GM19239 (cell line): ENCODE measurements around the gene GALNT18.

ENCODE experiments used
- DNase-seq: peaks from one replicate; pipeline ENCODE4 v3.0.0; 2011; ENCODE audit warnings: low spot score; ENCODE audit not compliant: insufficient read length
- FAIRE-seq: peaks from 2 replicates; lab custom pipeline; 2011; peaks lifted over from hg19 to GRCh38; lab: Jason Lieb, UNC

GALNT18 gene

DNA sequence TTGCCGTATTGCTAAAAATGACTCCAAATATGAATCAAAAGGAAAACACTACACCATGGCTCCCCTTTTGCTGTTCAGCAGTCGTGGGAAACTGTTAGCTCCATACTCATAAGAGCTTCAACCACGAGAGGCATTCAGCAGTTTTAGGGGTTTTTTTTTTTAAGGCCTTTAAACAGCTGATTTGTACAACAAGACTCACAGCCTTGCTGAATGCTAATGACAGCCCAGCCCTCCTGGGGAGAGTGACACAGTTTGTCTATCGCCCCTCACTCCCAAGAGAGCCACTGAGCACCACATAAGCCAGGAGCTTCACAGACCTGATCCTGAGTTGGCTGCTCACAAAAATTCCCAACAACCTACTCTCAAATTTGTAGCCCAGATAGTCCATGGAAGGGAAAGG is 32.4 kb downstream of the GALNT18 start:
- FAIRE-seq: no peak
- no peak for DNase-seq

DNA sequence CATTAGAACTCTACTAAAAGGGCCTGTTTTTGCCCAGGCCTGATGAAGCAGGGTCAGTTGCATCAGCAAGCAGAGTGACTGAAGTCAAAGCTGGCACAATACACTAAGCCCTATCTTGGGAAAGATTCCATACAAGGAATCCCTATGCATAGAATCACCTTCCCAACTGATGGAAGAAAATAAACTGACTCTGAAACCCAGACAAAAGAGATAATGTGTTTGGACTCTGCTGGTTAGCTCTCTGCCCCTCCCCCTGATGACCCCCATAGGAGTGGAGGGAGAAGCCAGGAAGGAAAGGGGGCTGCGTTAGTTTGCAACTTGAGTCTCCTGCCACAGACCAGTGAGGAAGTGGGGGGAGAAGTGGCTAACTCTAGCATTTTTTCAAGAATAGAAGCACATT is 32.9 kb downstream of the GALNT18 start:
- DNase-seq: no peak
- no peak for FAIRE-seq

DNA sequence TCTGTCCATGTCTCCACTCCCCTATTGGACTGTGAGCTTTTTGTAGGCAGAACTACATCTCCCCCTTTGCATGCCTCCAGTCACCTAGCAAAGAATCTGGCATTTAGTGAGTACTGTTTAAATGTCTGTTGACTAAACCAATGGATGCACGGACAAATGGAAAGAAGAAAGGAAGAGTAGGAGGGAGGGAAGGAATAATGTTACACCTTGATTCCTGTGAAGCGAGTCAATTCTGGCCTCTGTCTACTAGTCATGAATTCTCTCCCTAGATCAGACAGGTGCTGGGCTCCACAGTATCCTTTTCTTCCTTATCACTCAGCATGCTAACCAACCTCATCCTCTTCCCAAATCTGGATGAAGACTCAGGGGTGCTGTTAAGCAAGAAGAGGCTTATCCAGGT is 33.6 kb downstream of the GALNT18 start:
- DNase-seq: no peak
- no peak for FAIRE-seq

- DNase-seq: no peak
Measured at GRCh38 chr11:11587122-11587521, 34.7 kb downstream of the GALNT18 start.

GRCh38 chr11:11586465-11586864 is 35.3 kb downstream of the GALNT18 start:
- FAIRE-seq (no peak), DNase-seq (no peak)

More at GRCh38 chr11:11587122-11587521, 34.7 kb downstream of the GALNT18 start:
- no peak for FAIRE-seq

DNA sequence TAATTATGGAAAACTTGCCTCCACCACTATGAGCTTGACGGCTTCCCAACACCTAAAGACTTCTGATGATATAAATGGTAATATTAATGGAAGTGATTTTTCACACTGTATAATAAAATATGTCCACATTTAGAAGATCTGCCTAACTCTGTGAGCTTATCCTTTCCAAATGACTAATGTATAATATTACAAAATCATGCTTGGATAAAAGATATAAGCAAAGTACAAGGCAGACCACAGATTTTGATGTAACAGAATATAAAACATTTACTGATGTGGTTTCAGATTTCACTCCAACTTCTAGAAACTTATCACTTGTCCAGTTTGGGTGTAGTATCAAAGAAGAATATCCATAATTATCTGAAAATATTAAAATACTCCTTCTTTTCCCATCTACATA is 36.9 kb downstream of the GALNT18 start:
- DNase-seq: no peak
- no peak for FAIRE-seq

DNA sequence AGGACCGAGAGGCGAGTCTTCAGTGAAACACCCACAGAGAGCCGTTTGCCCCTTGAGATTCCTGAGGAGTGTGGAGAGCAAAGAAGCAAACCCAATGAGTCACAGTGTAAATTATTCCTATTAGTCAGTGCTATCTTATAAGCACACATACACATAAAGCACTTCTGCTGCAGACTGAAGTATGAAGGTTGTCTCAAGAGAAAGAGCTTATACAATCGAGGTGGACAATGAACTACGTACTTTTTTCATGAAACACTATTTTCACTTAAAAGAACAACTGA is 37.3 kb downstream of the GALNT18 start:
- no peak for DNase-seq
- FAIRE-seq: no peak

GRCh38 chr11:11583801-11584529 is 37.8 kb downstream of the GALNT18 start:
- no peak for FAIRE-seq
- DNase-seq: no peak

GRCh38 chr11:11582011-11582701 is 39.6 kb downstream of the GALNT18 start:
- DNase-seq (no peak), FAIRE-seq (no peak)

DNA sequence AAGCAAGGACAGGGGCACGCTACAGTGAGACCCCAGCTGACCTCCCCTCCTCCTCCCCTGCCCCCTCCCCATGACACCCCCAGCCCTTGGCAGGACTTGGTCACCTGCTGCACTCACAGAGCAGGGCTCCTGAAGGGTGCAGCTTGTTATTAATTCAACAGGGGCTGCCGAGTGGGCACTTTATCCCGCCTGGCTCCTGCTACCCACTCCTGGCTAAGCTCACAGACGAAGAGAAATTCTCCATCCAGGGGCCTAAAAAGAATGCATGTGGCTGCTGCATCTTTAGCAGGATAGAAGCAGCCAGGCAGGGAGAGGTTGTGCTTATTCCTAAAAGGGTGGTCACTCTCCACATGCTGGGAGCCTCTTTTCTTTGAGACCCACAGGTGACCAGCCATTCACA is 40.3 kb downstream of the GALNT18 start:
- no peak for DNase-seq
- no peak for FAIRE-seq

GRCh38 chr11:11580841-11581411 is 40.9 kb downstream of the GALNT18 start:
- DNase-seq (no peak), FAIRE-seq (no peak)

DNA sequence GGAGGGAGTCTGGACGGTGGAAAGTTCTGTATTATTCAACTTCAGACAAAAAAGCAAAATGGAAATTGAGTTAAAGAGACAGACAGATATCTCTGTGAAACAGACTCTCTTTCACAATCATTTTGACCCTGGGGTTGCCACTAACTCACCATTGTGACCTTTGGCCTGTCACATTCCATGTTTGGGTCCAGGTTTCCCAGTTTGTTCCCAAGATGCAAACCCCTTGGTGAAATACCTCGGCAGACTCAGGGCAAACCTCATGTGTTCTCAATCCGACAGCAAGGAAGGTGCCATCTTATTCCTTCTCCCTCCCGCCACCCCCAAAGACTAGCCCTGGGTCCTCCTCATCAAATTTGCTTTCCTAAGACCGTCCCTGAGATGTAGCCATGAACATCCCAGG is 41.8 kb downstream of the GALNT18 start:
- FAIRE-seq (no peak), DNase-seq (no peak)

GRCh38 chr11:11579012-11579988 is 42.5 kb downstream of the GALNT18 start:
- no peak for FAIRE-seq
- DNase-seq: no peak

DNA sequence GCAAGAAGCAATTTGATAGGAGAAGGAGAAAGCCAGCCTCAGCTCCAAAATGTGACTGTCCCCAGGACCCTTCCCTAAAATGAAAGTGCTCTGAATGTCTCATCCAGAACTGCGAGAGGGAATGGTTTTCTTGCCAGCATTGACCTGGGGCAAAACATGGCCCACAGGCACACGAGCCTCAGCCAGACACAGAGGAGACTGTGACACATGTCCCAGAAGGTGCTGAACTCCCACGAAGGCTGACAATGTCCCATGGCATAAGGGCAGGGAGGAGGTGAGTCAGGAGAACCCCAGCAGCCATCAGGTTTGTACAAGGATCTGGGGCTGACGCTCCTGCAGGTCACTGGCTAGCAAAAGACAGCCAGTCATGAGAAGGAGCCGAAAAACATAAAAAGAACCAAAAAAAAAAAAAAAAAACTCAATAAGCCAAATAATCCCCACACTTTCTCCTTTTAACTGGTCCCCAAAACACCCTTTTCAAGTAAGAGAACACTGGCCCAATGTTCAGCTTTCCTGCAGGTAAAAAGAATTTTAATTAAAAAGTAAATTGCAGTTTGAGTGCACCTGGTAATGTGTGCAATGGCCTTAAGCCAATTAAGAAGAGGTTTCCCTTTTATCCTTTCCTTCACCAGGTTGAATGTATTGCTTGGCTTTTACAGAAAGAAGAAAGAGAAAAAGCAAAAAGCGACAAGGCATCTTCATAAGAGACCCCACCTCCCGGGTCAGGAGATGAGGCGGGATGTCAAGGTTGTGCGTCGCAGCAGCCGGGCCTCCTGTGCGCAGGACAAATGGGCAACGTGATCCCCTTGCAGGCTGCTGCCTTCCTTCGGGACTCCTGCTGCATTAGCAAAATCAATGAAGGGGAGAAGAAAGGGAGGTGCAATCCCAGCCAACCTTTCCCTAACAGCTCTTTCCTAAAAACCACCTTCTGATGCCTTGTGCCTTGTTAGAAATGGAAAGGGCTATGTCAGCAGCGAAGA is 43.6 kb downstream of the GALNT18 start:
- FAIRE-seq (no peak), DNase-seq (no peak)

DNA sequence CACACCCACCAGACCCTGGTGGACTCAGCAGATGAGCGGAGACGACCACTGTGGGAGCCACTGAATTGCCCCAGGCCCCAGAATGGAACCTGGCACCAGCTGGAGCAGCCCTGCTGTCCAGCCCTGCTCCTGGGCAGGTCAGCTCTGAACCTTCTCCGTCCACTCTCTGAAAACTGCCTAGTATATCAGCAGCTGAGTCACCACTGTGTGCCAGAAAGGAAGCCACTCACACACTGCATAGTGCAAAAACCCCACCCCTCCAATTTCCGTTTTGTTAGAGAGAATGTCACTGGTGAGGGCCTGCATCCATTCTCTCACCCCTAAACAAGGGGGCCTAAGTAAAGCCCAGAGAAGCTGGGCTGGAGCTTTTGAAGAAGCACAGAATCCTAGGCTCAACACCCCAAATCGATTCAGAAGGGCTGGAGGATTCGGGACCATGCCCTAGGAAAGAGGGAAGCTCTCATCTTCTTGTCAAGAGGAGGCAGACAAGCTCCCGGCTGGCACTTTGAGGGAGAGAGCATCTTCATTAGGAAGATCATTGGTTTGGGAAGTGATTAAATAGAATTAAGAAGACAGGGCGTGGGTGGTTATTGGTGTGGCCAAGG is 44.5 kb downstream of the GALNT18 start:
- FAIRE-seq: no peak
- DNase-seq: no peak

- FAIRE-seq (no peak), DNase-seq (no peak)
Measured at GRCh38 chr11:11574373-11575287, 47.2 kb downstream of the GALNT18 start.

DNA sequence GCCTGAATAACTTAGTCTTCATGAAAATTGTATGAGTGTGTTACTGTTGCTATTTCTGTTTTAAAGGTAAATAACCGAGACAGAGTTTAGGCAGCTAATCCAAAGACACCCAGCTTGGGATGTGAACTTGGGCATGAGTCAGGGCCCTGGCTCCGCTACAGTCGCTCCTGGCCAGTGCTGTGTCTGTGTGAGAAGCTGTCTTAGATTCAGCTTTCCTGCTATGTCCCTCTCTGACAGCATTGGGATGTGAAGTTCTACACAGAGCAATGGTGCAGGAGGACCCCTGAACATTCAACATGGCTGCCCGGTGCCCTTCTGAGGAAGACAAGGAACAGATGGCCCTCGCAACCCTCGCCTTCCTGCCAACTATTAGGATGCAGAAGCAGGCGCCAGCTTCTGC is 49.4 kb downstream of the GALNT18 start:
- FAIRE-seq: no peak
- no peak for DNase-seq

DNA sequence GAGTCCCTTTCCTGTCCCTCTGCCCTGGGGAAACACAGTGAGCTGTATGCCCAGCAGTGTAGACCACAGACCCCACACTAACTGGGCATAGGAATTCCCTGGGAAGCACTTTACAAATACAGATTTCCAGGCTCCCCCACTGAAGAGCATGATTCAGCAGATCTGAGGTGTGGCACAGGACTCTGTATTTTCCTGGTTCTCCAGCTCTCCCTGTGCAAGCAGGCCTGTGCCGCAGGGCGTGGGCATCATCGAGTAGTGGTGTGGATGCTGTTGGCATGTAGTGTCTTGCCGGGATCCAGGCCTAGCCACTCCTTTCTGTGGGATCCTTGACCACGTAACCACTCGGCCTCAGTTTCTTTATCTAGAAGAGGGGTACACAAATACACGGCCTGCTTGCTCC is 49.9 kb downstream of the GALNT18 start:
- DNase-seq: no peak
- no peak for FAIRE-seq
